Dendritic cell treated with granulocyte-macrophage colony-stimulating factor and Interleukin-4, amounts not matched to agents 40 ng/mL and 50 ng/mL, for 4 days (primary cell): ENCODE measurements around the gene ZNF33A.
"Not testable (repeated sequence)": the region's sequence is repeated elsewhere in the genome, so short reads cannot be mapped to it uniquely, and the experiment has no call there.

Experiments
- H3K27ac Mint-ChIP-seq: one replicate; pipeline ENCODE4 v1.8.0; 2022; ENCODE audit warnings: mild to moderate bottlenecking, mixed read lengths
- H3K27me3 Mint-ChIP-seq: one replicate; pipeline ENCODE4 v1.8.0; 2022; ENCODE audit warnings: mild to moderate bottlenecking, mixed read lengths
- H3K36me3 Mint-ChIP-seq: one replicate; pipeline ENCODE4 v1.8.0; 2022; ENCODE audit warnings: low read depth, mixed read lengths
- H3K4me1 Mint-ChIP-seq: one replicate; pipeline ENCODE4 v1.8.0; 2022; ENCODE audit warnings: low read depth, mixed read lengths
- H3K4me3 Mint-ChIP-seq: one replicate; pipeline ENCODE4 v1.8.0; 2022; ENCODE audit warnings: mild to moderate bottlenecking, moderate library complexity, mixed read lengths
- H3K9me3 Mint-ChIP-seq: one replicate; pipeline ENCODE4 v1.8.0; 2022; ENCODE audit warnings: mixed read lengths
- intact Hi-C: fragments of 100-400 bp; cut with micrococcal nuclease; formaldehyde crosslinking; loops from one replicate; pipeline ENCODE4 v1.15.0; 2022

ZNF33A gene

GRCh38 chr10:38070501-38070900, 60.0 kb downstream of the ZNF33A start:
- intact Hi-C loops: no loop called here
- H3K27me3 Mint-ChIP-seq: no peaks in the 10 kb centered on the region
- no peak overlapping the region for H3K27ac Mint-ChIP-seq
- H3K36me3 Mint-ChIP-seq: no peaks in the 10 kb centered on the region
- H3K9me3 Mint-ChIP-seq: peaks cover 16% of the 10 kb centered on the region
- peaks cover 12% of the 10 kb centered on the region for H3K4me1 Mint-ChIP-seq
- H3K4me3 Mint-ChIP-seq: no peak overlapping the region

GRCh38 chr10:38072552-38072951, 62.1 kb downstream of the ZNF33A start:
- Mint-ChIP-seq H3K9me3 (peaks cover 37% of the 10 kb centered on the region), H3K27ac (no peak overlapping the region), H3K27me3 (no peaks in the 10 kb centered on the region), H3K36me3 (no peaks in the 10 kb centered on the region), H3K4me1 (peaks cover 12% of the 10 kb centered on the region), H3K4me3 (no peak overlapping the region)
- intact Hi-C loops: no loop called here

DNA sequence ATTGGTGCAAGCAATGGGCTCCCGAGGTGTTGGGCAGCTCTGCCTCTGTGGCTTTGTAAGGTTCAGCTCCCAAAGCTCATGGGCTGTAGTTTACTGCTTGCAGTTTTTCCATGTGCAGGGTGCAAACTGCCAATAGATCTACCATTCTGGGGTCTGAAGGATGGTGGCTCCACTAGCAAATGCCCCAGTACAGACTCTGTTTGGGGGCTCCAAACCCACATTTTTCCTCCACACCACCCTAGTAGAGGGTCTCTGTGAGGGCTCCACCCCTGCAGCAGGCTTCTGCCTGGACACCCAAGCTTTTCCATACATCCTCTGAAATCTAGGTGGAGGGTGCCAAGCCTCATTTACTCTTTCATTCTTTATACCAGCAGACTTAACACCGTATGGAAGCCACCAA, 66.2 kb downstream of the ZNF33A start:
- Mint-ChIP-seq H3K4me3 (no peak overlapping the region), H3K9me3 (peaks cover 45% of the 10 kb centered on the region), H3K27ac (no peak overlapping the region), H3K36me3 (no peaks in the 10 kb centered on the region), H3K27me3 (no peaks in the 10 kb centered on the region), H3K4me1 (peaks cover 6% of the 10 kb centered on the region)
- intact Hi-C loops: no loop called here

GRCh38 chr10:38093318-38093717, 82.8 kb downstream of the ZNF33A start:
- H3K9me3 Mint-ChIP-seq, intact Hi-C loops, H3K27me3 Mint-ChIP-seq: not testable (repeated sequence)
- Mint-ChIP-seq H3K36me3 (peaks cover 48% of the 10 kb centered on the region), H3K4me1 (peaks cover 25% of the 10 kb centered on the region), H3K4me3 (peak overlapping the region; percentile 90), H3K27ac (peak overlapping the region; percentile 93)

- peak overlapping the region; percentile 90 for H3K4me3 Mint-ChIP-seq
- H3K36me3 Mint-ChIP-seq: peaks cover 53% of the 10 kb centered on the region
- peak overlapping the region; percentile 93 for H3K27ac Mint-ChIP-seq
Observed at GRCh38 chr10:38093816-38094157, 83.3 kb downstream of the ZNF33A start.

GRCh38 chr10:38094158-38094926, 83.9 kb downstream of the ZNF33A start, which contains the start of gene ZNF37A:
Gene ZNF37A, plus strand, starts transcription at chr10:38094337. Its CDS starts 2,281 bp downstream, at chr10:38096618.
- H3K27me3 Mint-ChIP-seq: no peaks in the 10 kb centered on the region
- H3K4me1 Mint-ChIP-seq: peaks cover 25% of the 10 kb centered on the region
- H3K27ac Mint-ChIP-seq: peak within 1 kb of the TSS; percentile 93
- peaks cover 6% of the 10 kb centered on the region for H3K9me3 Mint-ChIP-seq
- H3K4me3 Mint-ChIP-seq: peak within 1 kb of the TSS; percentile 90
- H3K36me3 Mint-ChIP-seq: peaks cover 58% of the 10 kb centered on the region
- intact Hi-C loops: loop anchor here (1.0 to 2.0 kb wide), 4 partner anchors 56 to 237 kb away; partner anchors contain the start of genes ZNF248, ZNF25 and ZNF33A

More at GRCh38 chr10:38093816-38094157, 83.3 kb downstream of the ZNF33A start:
- intact Hi-C loops: loop anchor here (1.0 to 2.0 kb wide), 4 partner anchors 55 to 236 kb away; partner anchors contain the start of genes ZNF248, ZNF25 and ZNF33A
- peaks cover under 1% of the 10 kb centered on the region for H3K9me3 Mint-ChIP-seq
- no peaks in the 10 kb centered on the region for H3K27me3 Mint-ChIP-seq
- H3K4me1 Mint-ChIP-seq: peaks cover 25% of the 10 kb centered on the region

- peak overlapping the region; percentile 90 for H3K4me3 Mint-ChIP-seq
- peaks cover 13% of the 10 kb centered on the region for H3K9me3 Mint-ChIP-seq
- no peaks in the 10 kb centered on the region for H3K27me3 Mint-ChIP-seq
- H3K36me3 Mint-ChIP-seq: peaks cover 65% of the 10 kb centered on the region
- intact Hi-C loops: loop anchor here (1.0 to 2.0 kb wide), 4 partner anchors 56 to 238 kb away; partner anchors contain the start of genes ZNF248, ZNF25 and ZNF33A
- H3K4me1 Mint-ChIP-seq: peaks cover 25% of the 10 kb centered on the region
- H3K27ac Mint-ChIP-seq: peak overlapping the region; percentile 93
Observed at GRCh38 chr10:38094927-38095574, 84.6 kb downstream of the ZNF33A start.

DNA sequence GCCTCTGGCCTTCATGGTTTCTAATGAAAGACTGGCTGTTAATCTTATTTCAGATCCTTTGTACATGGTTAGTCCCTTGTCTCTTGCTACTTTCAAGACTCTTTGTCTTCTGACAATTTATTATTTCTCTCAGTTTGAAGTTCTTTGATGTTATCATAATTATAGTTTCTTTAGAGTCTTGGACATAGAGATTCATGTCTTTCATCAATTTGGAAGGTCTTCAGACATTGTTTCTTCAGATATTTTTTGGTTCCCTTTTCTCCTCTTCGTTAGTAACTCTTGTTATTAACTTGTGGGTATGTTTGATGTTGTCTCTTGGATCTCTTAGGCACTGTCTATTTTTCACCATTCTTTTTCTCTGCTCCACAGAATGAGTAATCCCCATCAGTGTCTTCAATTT, 92.4 kb downstream of the ZNF33A start:
- intact Hi-C loops: no loop called here
- H3K9me3 Mint-ChIP-seq: peaks cover 80% of the 10 kb centered on the region
- peaks cover 95% of the 10 kb centered on the region for H3K36me3 Mint-ChIP-seq
- peaks cover 2% of the 10 kb centered on the region for H3K4me1 Mint-ChIP-seq
- H3K27me3 Mint-ChIP-seq: no peaks in the 10 kb centered on the region
- H3K4me3 Mint-ChIP-seq: no peak overlapping the region
- H3K27ac Mint-ChIP-seq: no peak overlapping the region

GRCh38 chr10:38103756-38104155, 93.3 kb downstream of the ZNF33A start:
- H3K27ac Mint-ChIP-seq: no peak overlapping the region
- H3K36me3 Mint-ChIP-seq: peaks cover 90% of the 10 kb centered on the region
- intact Hi-C loops: no loop called here
- no peaks in the 10 kb centered on the region for H3K27me3 Mint-ChIP-seq
- H3K4me3 Mint-ChIP-seq: no peak overlapping the region
- H3K9me3 Mint-ChIP-seq: peaks cover 89% of the 10 kb centered on the region
- H3K4me1 Mint-ChIP-seq: no peaks in the 10 kb centered on the region

DNA sequence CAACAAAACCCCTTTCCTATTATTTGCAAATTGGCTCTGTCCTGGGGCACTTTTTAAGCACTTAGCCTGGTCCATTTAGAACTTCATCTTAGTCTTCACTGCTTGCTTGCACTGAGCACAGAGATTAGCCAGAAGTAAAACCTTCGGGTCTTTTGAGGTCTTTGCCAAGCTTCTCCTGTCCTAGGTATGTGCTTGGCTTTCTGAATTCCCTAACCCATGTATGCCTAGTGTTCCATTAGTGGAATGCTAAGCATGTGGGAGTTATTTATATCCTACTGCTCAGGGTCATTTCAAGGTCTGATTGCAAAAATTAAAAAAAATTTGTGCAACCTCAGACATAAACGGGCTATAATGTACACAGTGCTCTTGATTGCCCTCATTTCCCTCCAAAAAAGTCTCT, 101.7 kb downstream of the ZNF33A start:
- Mint-ChIP-seq H3K9me3 (peaks cover 91% of the 10 kb centered on the region), H3K36me3 (peaks cover 55% of the 10 kb centered on the region), H3K27ac (no peak overlapping the region), H3K4me1 (no peaks in the 10 kb centered on the region), H3K27me3 (no peaks in the 10 kb centered on the region), H3K4me3 (no peak overlapping the region)
- intact Hi-C loops: no loop called here
